Activated T-cell treated with anti-CD3 and anti-CD28 coated beads for 48 hours (primary cell): ENCODE measurements around the gene LYPD6B.

Source experiments
- DNase-seq: peaks from one replicate; pipeline ENCODE4 v3.0.0-alpha.2; 2020; ENCODE audit warnings: low read depth

Gene LYPD6B

DNA sequence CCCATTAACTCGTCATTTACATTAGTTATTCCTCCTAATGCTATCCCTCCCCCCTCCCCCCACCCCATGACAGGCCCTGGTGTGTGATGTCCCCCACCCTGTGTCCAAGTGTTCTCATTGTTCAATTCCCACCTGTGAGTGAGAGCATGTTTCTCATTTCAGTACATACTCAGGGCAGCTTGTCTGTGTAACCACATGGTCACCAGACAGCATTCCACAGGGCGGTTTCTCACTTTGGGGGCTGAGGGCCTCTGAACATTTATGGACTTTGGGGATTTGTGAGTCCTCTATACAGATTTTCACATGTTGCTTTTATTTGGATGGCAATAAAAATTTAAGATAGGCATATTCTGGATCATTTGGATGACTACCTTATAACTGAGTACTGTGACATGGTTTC is 84.0 kb downstream of the LYPD6B start:
- DNase-seq, result no peak

DNA sequence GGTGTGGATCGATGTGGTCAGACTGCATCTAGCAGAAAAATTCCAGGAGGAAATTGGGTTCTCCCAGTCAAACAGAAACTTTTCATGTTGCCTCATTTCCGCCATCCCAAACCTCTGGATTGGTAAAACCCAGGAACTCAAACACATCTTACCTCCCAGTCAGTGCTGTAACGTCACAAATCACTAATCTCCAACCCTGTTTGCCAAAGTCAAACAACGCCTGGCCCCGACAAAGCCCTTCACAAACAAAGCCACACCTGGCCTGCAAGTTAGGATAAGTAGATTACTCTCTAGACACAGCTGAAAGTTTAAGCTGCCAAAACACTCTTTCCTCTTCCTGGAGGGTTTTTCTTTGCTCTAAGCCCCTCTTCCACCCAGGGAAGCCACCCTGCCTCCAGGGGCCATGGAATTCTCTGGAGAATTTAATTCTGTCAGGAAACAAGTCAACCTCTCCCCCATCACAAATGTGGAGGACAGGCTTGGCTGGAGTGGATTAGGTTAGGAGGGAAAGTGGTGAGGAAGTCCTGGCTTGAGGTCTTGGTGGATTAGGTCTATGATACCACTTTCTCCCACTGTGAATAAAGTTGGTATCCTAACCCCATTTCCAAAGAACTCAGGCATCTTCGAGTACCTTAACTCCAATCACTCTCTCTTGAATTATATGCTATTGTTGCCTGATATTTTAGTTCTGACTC is 86.7 kb downstream of the LYPD6B start:
- DNase-seq, result no peak

DNA sequence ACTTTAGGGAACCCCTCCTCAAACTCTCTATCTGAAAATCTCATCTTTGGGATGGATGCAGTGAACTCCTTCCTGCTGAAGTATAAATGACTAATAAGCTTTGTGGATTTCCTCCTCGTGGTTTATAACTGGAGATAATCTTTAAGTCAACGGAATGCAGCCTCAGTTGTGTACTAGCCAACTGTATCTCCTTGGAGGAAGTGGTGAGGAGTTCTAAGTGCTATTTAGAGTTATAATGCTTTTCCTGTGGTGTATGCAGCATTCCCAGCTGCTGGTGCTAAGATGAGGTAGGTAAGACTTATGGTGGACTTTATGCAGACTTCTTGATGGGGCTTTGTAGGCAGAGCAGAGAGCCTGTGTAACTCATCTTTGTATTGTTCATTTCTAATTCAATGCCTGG is 90.9 kb downstream of the LYPD6B start:
- DNase-seq, result no peak

DNA sequence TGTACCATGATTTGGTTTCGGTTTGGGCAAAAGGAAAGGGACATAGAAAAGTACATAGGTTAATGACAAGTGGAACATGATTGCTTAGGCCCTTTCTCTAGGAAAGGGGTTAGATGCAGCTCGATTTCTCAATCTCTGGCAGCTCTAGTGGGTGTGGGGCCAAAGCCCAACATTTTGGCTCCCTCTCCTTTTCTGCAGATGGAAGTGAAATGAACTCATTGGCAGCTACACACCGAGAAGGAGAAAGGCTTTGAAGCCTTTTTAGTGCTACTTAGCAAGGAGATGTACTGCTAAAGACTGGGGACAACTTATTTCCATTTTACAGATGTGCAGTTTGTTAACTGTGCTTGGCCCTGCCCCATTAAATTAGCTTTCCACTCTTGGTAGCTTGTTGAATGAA is 93.8 kb downstream of the LYPD6B start:
- DNase-seq, result no peak

DNA sequence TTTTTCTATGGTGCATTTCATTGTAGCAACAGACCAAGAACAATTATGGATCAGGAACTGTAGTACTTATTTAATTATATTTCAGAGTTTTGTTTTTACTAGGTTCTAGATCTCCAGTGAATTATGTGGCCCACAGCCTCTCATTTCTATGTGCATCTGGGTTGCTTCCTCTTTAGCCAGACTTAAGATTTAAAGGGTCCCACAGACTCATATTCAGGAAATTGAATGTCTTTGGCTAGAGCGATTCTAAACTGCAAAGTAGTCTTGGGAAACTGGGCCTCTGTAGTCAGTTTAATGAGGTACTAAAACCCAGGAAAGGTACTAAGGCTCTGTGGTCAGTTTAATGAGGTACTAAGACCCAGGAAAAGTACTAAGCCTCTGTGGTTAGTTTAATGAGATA is 94.4 kb downstream of the LYPD6B start:
- no peak for DNase-seq

DNA sequence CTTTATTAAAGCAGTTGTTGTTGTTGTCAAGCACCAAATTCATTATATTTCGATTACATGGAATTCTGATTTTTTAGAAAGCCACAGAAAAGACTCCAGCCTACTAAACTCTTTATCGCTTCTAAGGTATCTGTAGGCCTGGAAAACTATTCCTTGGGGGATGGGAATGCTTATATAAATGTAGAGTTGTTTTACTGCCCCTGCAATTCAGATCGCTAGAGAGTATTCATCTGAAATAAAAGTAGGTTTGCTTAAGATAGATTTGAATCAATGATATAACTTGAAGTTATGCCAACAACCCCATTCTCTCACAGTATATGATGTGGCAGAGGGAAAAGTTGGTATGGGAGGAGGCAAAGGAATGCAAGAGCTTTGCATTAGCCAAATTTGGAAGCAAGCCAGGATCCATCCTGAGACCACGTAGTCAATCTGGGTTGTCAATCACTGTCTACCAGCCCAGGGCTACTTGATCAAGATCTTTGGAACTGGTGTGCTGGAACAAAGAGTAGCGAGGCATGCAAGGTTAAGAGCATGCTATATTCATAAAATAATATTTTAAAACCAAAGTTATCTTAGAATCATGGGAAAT is 95.9 kb downstream of the LYPD6B start:
- DNase-seq, result no peak

DNA sequence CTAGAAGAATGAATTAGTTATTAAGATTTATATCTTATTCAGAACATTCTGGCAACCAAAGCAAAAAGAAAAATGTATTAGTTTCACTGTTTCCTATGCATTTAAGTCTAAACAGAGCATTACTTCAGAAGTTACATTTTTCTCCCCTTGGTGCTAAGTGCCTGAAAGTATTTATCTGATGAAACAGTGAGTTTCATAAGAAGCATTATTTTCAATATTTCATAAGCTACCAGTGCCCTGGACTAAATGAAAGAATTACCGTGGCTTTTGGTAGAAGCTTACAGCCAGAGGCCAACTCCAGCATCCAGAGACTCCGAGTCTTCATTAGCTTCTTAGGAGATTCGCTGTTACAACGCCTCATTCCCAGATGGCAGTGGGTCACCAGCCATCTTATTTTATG is 97.6 kb downstream of the LYPD6B start:
- DNase-seq, result no peak

DNA sequence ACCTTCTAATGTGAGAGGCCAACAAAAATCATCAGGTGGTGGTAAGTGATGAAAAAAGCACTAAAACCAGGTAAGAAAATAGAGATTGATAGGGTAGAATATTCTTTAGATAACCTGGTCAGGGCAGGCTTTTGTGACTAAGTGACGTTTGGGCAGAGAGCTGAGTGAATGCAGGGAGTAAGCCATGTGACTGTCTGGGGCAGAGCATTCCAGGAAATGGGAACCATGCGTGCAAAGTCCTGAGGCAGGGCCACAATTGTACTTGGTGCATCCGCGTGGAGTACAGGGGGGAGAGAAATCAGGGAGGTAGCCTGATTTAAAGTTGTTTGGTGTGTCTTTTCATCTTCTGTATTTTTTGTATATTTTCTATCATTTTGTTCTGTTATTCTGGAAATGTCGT is 102.5 kb downstream of the LYPD6B start:
- no peak for DNase-seq

DNA sequence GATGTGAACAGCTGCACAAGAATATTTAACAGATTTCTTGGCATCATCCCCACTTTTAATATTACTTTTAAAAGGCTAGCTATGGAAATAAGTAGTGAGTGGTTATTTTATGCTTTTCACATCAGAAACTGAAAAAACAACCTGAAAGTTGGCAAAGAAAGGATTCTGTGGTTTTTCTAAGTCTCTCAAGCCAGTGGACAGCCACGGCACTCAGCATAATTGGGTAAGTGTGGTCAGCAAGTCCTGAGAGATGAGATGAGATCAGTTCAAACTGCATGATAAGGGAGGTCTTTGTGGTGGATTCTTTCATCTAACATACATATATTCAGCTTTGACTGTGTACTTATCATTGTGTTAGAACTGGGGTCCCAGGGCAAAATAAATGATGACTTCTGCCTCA is 105.2 kb downstream of the LYPD6B start:
- DNase-seq, result no peak

DNA sequence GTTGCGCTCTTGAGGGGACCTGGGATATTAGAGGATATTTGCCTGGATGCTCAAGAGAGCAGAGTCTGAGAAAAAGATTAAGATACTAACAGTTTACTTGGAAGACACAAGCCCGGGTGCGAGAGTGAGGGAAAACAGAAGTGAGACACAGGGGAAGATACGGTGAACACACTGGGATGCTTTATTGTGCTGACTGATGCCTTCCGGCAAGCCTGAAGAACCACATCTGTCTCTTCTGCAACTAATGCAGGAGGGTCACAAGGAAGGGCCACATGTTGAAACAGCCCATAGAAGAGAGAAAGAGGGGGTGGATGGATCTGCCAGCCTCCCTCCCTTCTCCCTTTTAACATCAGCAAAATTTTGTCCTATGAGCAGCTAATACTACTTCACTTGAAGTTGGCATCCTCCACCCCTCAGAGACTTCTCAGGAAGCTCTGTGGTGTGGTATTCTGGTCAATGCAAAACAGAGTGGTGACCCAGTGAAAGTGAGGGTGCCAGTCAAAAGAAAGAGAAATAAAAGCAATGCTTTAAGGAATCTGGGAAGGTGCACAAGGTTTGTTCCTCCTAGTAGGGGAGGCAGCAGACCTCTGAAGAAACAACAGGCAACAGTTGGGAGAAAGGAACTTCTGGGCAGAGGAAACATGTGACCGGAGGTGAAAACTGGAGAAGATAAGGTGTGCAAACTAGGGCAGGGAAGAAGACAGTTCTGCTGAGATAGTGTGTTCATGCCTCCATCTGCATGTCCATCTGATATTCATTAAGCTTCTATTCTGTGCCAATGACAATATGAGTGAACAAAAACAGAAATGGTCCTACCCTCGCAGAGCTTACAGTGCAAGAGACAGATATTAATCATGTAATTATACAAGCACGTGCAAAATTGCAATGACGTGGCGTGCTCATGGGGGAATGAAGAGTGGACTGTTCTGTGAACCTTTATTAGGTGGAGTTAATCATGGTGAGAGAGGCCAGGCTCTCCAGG is 107.1 kb downstream of the LYPD6B start:
- DNase-seq, result no peak

DNA sequence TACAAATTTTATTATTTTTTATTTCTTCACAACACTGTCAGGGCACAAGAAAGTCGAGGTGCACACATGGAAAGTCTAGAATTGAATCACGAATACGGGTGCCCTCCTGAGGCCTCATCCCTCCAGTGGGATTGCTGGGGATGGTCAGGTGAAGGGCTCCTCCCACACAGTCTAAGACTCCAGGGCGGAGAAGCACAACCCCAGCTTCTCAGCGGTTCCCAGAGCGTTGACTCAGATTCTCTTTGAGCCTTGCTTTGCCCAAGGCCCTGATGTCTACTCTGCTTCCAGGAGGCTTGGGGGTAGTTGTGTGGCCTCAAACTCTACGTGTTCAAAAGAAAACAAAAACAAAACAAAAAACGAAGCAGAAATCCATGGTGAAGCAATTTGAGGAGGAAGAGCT is 108.4 kb downstream of the LYPD6B start:
- no peak for DNase-seq

DNA sequence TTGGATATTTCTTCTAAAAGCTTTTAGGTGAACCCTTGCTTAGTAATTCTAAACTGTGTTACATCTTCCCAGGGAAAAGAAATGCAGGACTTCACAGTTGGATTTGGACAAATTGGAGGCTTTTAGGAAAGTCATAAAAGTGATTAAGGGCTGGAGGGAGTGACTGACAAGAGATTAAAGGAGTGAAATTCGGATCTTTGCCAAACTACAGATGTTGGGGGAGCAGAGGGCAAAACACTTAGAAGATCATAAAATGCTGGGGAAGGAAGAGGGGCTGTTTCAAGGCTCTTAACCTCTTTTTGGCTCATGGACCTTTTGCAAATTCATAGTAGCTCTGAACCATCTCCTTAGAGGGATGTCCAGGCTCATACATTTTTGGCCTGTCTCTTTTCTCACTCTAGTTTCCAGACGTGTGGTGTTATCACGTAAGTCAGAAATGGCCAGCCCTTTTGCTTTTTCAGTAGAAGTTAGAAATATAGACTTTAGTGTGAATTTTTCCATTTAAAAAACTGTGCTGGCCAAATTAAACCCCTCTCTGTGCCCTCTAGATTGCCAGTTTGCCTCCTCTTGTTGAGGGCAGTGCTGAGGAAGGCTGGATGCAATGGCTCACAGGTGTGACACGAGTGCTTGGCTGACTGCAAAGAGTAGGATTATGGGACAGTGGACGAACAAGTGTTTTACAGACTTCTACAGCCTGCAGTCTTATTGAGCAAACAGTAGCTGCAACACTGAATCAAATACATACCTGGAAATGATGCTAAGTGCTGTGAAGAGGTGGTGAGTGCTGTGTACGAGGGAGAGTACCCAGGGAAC is 109.9 kb downstream of the LYPD6B start:
- DNase-seq, result no peak

DNA sequence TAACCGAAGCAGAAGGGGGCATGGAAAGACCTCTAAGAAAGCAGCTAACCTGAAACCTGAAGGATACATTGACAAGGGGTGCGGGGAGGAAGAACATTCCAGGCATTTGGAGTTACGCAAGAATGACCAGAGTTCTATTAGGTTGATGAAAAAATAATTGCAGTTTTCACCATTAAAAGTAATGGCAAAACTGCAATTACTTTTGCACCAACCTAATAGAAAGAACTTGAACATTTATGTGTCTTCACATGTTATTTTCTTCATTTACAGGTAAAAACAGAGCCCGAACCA is 110.5 kb downstream of the LYPD6B start:
- DNase-seq, result no peak

DNA sequence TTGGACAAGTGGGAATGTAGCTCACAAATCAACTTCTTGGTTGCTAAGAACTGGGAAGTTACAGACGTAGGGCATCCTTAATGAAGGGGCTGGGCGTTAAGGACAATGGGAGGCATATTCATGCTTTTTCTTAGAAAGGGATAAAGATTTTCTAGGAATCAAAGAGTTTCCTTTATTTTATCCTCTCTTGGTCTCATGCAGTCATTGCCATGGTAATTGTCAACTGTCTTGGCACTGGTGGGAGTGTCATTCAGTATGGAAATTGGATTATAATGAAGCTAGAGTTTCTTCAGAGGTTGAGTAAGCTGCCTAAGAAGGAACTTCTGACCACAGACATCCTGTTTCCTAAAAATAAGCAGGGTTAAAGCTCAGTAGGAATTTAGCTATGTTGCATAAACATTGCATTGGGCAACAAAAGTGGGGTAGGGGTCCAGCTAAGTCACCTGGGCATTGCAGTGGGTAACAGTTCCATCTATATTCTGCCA is 114.0 kb downstream of the LYPD6B start:
- DNase-seq, result no peak

DNA sequence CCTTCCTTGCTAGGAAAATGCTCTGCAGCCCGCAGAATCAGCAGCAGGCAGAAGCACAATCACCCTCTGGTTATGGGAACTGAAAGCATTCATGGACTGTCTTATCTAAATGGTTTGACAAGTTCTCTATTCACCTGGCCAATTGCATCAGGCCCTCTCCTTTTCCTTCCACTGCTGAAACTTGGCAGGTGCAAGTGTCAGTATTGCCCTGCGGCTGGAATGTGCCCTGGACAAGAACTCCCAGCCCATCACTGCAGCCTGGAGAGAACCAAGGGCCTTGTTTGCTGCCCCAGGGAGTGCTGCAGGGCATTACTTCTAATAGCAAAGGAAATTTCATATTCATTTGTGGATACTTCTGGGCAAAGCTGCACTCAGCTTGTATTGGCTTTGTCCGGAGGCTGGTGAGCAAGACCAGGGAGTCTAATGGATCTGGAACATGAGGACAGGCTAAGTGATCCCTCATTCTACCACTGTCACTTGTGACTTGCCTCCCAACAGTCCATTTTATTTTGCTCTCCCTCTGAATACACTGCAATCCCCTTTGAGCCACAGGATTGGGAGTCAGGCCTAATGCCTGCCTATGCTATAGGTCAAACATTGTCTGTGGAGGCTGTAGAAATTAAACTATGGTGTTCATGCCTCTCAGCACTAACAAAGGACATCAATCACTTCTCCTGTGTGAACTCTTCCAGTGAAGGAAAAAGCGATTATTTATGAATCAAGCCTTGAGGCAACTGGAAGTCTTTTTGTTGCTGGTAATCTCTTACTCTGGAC is 116.9 kb downstream of the LYPD6B start:
- no peak for DNase-seq

DNA sequence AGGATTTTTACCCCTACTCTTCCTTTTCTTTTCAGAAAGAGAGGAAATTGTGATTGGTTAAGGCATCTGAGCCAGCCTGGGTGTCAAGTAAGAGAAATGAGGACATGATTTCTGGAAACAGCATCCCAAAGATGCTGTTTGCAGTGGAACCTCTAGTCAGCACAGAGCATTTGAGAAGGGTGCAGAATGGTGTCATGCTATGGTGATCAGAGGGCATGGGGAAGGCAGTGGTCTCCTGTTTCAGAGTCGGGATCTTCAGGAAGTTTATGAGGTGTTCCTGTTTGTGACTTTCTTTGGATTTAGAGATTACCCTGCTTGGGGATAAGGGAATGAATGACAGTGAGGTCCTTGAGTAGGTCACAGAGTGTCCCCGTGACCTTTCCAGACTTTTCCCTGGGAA is 117.5 kb downstream of the LYPD6B start:
- no peak for DNase-seq

DNA sequence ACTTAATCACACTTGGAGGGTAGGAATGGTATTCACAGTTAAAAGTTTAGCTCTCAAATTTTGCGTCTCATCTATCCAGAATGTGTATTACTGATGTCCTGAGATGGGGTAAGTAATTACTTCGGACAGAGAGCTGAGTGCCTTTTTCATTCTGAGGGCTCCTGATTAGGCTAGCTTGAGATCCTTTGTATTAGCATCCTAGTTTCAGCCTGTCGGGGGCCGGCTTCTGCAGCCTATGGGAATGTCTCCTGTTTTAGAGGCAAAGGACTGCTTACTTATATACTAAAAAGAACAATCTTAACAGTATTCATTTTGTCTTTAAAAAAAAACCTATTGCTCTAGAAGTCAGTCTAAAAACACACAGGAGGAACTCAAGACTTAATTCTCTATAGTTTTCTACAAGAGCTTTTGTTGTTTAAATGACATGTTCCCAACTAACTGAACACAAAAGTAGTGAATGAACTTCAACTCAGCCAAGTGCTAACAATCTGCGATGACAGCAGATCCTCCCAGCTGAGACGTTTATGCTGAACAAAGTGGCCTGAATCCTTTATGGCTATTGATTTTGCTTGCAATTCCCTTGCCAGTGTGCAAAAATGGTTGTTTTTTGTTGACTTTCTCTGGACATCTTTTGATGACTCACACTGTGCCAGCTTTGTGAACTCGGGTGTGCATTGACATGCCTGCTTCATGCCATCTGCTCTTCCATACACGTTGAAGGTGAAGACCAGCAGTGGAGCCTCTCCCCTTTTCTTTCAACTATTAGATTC is 118.7 kb downstream of the LYPD6B start:
- DNase-seq, result no peak

DNA sequence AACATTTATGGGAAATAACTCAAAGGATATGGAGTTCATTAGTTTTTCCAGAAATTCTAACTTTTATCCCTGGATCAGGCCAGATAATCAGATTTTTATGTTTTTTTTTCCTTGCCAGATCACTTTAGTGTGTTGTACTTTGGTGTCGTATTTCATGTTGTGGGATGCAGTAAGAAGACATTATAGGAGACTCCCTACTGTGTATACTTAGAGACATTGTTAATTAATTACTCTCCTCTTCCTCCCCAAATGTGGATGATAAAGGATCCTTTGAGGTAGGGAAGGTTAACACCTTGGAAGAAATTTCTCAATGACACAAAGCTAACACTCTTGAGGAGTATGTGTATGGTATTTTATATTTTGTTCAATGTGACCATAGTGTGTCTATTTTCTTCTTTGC is 120.5 kb downstream of the LYPD6B start:
- no peak for DNase-seq

DNA sequence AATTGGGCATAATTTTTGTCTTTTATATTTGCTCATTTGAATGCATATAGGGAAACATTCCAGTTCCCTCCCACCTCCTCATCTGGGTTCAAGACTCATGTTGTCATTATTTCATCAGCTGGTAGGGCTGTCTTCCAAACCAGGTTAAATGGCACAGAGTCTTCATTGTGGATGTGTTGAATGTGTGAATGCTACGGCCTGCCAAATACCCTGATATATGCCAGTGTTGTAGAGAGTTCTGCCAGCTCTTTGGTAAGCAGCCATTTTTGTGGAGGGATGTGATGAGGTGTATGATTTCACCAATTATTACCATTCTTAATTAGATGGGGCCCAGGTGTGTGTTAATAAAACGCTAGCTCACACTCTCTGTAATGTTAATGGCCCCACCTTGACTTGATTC is 121.7 kb downstream of the LYPD6B start:
- DNase-seq, result no peak

DNA sequence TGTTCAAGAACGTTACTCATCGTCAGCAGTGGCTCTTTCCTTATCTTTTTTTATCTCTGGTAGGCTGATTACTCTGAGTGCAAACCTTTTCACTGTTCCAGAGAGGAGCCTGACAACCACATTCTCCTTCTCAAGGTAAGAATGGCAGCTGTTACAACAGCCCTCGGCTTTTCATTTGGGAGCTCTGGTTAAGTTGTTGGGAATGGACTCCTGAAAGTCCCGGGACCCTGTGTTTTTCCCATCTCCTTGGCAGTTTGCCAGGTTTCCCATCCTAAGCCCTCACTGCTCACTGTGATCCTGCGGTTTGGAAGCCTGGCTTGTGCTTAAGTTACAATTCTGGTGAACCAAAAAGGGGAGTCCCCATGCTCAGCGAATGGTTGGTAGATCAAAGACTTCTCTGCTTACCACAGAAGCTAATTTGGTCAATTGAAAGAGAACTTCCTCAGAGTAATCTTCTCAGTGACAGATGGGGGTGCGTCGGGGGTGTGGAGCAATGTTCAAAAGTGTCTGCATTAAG is 122.3 kb downstream of the LYPD6B start:
- peak; percentile 12 for DNase-seq
